Upper lobe of left lung (tissue), 6 donors: ENCODE measurements around the gene TMEM121. TPM values are rescaled to one million over a fixed set of nuclear protein-coding genes. Genes with fewer than 3 reads are reported as not detected.

Experiments used
- ATAC-seq, 2 donors: fragments of 200-7000 bp; cut with Tn5 transposase; one replicate each; pipeline ENCODE4 v1.9.1; 2022; ENCODE audit warnings: mild to moderate bottlenecking in 2 of 2, moderate library complexity in 2 of 2; ENCODE audit not compliant: low FRiP score in 2 of 2
- DNase-seq, 2 donors: peaks; one replicate each; pipeline ENCODE4 v3.0.0-alpha.2; 2019 to 2020
- H3K27ac ChIP-seq, 4 donors: fragments of 200-600 bp; sonication (generic); one replicate each; pipeline ENCODE4 v1.5.1; 2016 to 2019
- H3K27me3 ChIP-seq, 4 donors: fragments of 200-600 bp; sonication (generic); one replicate each; pipeline ENCODE4 v1.5.1; 2017 to 2019
- H3K36me3 ChIP-seq, 4 donors: fragments of 200-600 bp; sonication (generic); one replicate each; pipeline ENCODE4 v1.5.1; 2016 to 2019
- H3K4me1 ChIP-seq, 4 donors: fragments of 200-600 bp; sonication (generic); one replicate each; pipeline ENCODE4 v1.5.1; 2018 to 2019
- H3K4me3 ChIP-seq, 4 donors: fragments of 200-600 bp; sonication (generic); one replicate each; pipeline ENCODE4 v1.5.1; 2017 to 2019; ENCODE audit warnings: mild to moderate bottlenecking in 2 of 4, moderate library complexity in 1 of 4
- H3K9me3 ChIP-seq, 4 donors: fragments of 200-600 bp; sonication (generic); one replicate each; pipeline ENCODE4 v1.5.1; 2018 to 2019
- CTCF ChIP-seq, 6 experiments: fragments of 450-650 bp in 4 of 6; fragments of 200-600 bp in 2 of 6; sonication (generic) in 2 of 6; IDR thresholded peaks; one replicate each; pipeline ENCODE4 v1.5.1; 2016 to 2019; ENCODE audit warnings: antibody characterized with exemption in 6 of 6
- EP300 ChIP-seq, 4 donors: sonication (generic); formaldehyde crosslinking; IDR thresholded peaks; one replicate each; pipeline ENCODE4 v1.5.1; 2017; ENCODE audit warnings: antibody characterized with exemption in 4 of 4, control low read depth in 2 of 4
- POLR2A ChIP-seq, 4 donors: fragments of 450-650 bp; IDR thresholded peaks; one replicate each; pipeline ENCODE4 v1.5.1; 2016 to 2017; ENCODE audit warnings: antibody characterized with exemption in 4 of 4, mild to moderate bottlenecking in 2 of 4
- POLR2AphosphoS5 ChIP-seq, 2 donors: sonication (generic); formaldehyde crosslinking; IDR thresholded peaks; one replicate each; pipeline ENCODE4 v1.5.1; 2017; ENCODE audit warnings: antibody characterized with exemption in 2 of 2
- WGBS, 2 donors: methylation state at CpG; one replicate each; pipeline ENCODE4 v1.1.5; 2017 to 2018; 5-methylcytosine and 5-hydroxymethylcytosine counted together
- total RNA-seq, 6 donors: library from RNA; depleted of rRNA in 4 of 6; stranded (reverse); fragments of >200 nt in 4 of 6; gene quantifications; one replicate each; pipeline versions ENCODE4 v1.1.0 to v1.2.1, GENCODE V29; 2016 to 2021
- donor health status: DM: no; HTN: no; CAD: no; lungs with moderate emphysema.
- donor health status: DM: no; HTN: yes; CAD: no; lungs with severe emphysema.

Gene TMEM121
- total RNA-seq, 6 donors from 2014 or later: 0.69 to 4.6 (median 3.8) TPM; not detected in 1

GRCh38 chr14:105492971-105493871 is 33.2 kb upstream of the TMEM121 start:
- no peaks in the 10 kb centered on the region for H3K27me3 ChIP-seq
- H3K4me1 ChIP-seq: peaks cover 23 to 33% (median 27%) of the 10 kb centered on the region in 4 donors
- no peak overlapping the region for H3K27ac ChIP-seq
- no peaks in the 10 kb centered on the region for H3K9me3 ChIP-seq
- TF ChIP-seq EP300 (IDR thresholded peaks at IDR 0.05) (no peak), POLR2AphosphoS5 (IDR thresholded peaks at IDR 0.05) (no peak), POLR2A (IDR thresholded peaks at IDR 0.05) (no peak), CTCF (IDR thresholded peaks at IDR 0.05) (no peak)
- no peak overlapping the region for H3K4me3 ChIP-seq
- ATAC-seq (no peak), DNase-seq (peak; percentile 19 to 79)
- 86 to 100% methylated on average over 8 to 9 of the region's 20 CpGs for WGBS, 2 donors
- peaks cover 0 to 12% (median 3%) of the 10 kb centered on the region in 4 donors for H3K36me3 ChIP-seq

- Histone ChIP-seq H3K4me3 (no peak overlapping the region), H3K9me3 (no peaks in the 10 kb centered on the region), H3K27ac (no peak overlapping the region), H3K4me1 (peaks cover 14 to 24% (median 19%) of the 10 kb centered on the region in 4 donors), H3K36me3 (peaks cover 0 to 14% (median 5%) of the 10 kb centered on the region in 4 donors), H3K27me3 (no peaks in the 10 kb centered on the region)
- WGBS, 2 donors: 92 to 100% methylated on average over 3 to 10 of the region's 16 CpGs
- ATAC-seq: no peak
- DNase-seq: peak; percentile 18 to 77
- TF ChIP-seq EP300 (IDR thresholded peaks at IDR 0.05): no peak
- no peak for TF ChIP-seq CTCF (IDR thresholded peaks at IDR 0.05)
- TF ChIP-seq POLR2AphosphoS5 (IDR thresholded peaks at IDR 0.05): no peak
- no peak for TF ChIP-seq POLR2A (IDR thresholded peaks at IDR 0.05)
These were observed 32.3 kb upstream of the TMEM121 start for GRCh38 chr14:105493921-105494605.

GRCh38 chr14:105494606-105494929 is 31.8 kb upstream of the TMEM121 start:
- Histone ChIP-seq H3K4me3 (no peak overlapping the region), H3K27me3 (no peaks in the 10 kb centered on the region), H3K36me3 (peaks cover 0 to 14% (median 5%) of the 10 kb centered on the region in 4 donors), H3K4me1 (peaks cover 9 to 19% (median 14%) of the 10 kb centered on the region in 4 donors), H3K27ac (no peak overlapping the region), H3K9me3 (no peaks in the 10 kb centered on the region)
- WGBS, 2 donors: 92 to 95% methylated on average over 6 of the region's 6 CpGs
- no peak for ATAC-seq
- DNase-seq: no peak
- TF ChIP-seq POLR2A (IDR thresholded peaks at IDR 0.05): no peak
- TF ChIP-seq CTCF (IDR thresholded peaks at IDR 0.05): no peak
- TF ChIP-seq EP300 (IDR thresholded peaks at IDR 0.05): no peak
- TF ChIP-seq POLR2AphosphoS5 (IDR thresholded peaks at IDR 0.05): no peak

GRCh38 chr14:105495101-105495989 is 31.0 kb upstream of the TMEM121 start:
- 95 to 97% methylated on average over 6 to 16 of the region's 18 CpGs for WGBS, 2 donors
- Histone ChIP-seq H3K27me3 (no peaks in the 10 kb centered on the region), H3K27ac (no peak overlapping the region), H3K36me3 (peaks cover 0 to 14% (median 5%) of the 10 kb centered on the region in 4 donors), H3K4me3 (no peak overlapping the region), H3K9me3 (no peaks in the 10 kb centered on the region), H3K4me1 (peaks cover 6 to 11% (median 8%) of the 10 kb centered on the region in 4 donors)
- DNase-seq (peak; percentile 18 to 85), ATAC-seq (no peak)
- TF ChIP-seq CTCF (IDR thresholded peaks at IDR 0.05): no peak
- no peak for TF ChIP-seq POLR2AphosphoS5 (IDR thresholded peaks at IDR 0.05)
- TF ChIP-seq POLR2A (IDR thresholded peaks at IDR 0.05): no peak
- TF ChIP-seq EP300 (IDR thresholded peaks at IDR 0.05): no peak
